ENCODE results near the gene RAB1A. TPM values are rescaled to one million over a fixed set of nuclear protein-coding genes. Genes with fewer than 3 reads are reported as not detected.

The RAB1A gene
- total RNA-seq, 4 donors from 2014 or later, result 72.6 to 101 (median 78.3) TPM

GRCh38 chr2:65112633-65113032, 17.3 kb downstream of the RAB1A start:
- H3K27ac ChIP-seq, result no peak overlapping the region
- 41 to 49% methylated on average over 3 of the region's 3 CpGs for WGBS, 2 donors
- TF ChIP-seq POLR2A (IDR thresholded peaks at IDR 0.05), result no peak
- TF ChIP-seq, protein P1, sequence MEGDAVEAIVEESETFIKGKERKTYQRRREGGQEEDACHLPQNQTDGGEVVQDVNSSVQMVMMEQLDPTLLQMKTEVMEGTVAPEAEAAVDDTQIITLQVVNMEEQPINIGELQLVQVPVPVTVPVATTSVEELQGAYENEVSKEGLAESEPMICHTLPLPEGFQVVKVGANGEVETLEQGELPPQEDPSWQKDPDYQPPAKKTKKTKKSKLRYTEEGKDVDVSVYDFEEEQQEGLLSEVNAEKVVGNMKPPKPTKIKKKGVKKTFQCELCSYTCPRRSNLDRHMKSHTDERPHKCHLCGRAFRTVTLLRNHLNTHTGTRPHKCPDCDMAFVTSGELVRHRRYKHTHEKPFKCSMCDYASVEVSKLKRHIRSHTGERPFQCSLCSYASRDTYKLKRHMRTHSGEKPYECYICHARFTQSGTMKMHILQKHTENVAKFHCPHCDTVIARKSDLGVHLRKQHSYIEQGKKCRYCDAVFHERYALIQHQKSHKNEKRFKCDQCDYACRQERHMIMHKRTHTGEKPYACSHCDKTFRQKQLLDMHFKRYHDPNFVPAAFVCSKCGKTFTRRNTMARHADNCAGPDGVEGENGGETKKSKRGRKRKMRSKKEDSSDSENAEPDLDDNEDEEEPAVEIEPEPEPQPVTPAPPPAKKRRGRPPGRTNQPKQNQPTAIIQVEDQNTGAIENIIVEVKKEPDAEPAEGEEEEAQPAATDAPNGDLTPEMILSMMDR (IDR thresholded peaks at IDR 0.05), result no peak

GRCh38 chr2:65108780-65109179, 21.1 kb downstream of the RAB1A start:
- no peak for TF ChIP-seq POLR2A (IDR thresholded peaks at IDR 0.05)
- TF ChIP-seq, protein P1 (IDR thresholded peaks at IDR 0.05), result no peak
- H3K27ac ChIP-seq, result no peak overlapping the region
- no peaks in the 10 kb centered on the region for H3K27me3 ChIP-seq
- peaks cover 0 to 37% (median 0%) of the 10 kb centered on the region in 3 donors for H3K36me3 ChIP-seq
- WGBS, 2 donors, result 82 to 83% methylated on average over 6 of the region's 6 CpGs
- no peak overlapping the region for H3K4me3 ChIP-seq
- H3K9me3 ChIP-seq, result no peaks in the 10 kb centered on the region
- intact Hi-C loops (cut with DNase I), result no loop called here
- peaks cover 0 to 17% (median 0%) of the 10 kb centered on the region in 3 donors for H3K4me1 ChIP-seq
- no peak for DNase-seq

More at GRCh38 chr2:65112633-65113032, 17.3 kb downstream of the RAB1A start:
- Histone ChIP-seq H3K27me3 (no peaks in the 10 kb centered on the region), H3K4me3 (no peak overlapping the region), H3K36me3 (peaks cover 0 to 20% (median 0%) of the 10 kb centered on the region in 3 donors), H3K9me3 (no peaks in the 10 kb centered on the region), H3K4me1 (peaks cover 0 to 43% (median 7%) of the 10 kb centered on the region in 3 donors)
- intact Hi-C loops (cut with DNase I), result no loop called here
- no peak for DNase-seq

DNA sequence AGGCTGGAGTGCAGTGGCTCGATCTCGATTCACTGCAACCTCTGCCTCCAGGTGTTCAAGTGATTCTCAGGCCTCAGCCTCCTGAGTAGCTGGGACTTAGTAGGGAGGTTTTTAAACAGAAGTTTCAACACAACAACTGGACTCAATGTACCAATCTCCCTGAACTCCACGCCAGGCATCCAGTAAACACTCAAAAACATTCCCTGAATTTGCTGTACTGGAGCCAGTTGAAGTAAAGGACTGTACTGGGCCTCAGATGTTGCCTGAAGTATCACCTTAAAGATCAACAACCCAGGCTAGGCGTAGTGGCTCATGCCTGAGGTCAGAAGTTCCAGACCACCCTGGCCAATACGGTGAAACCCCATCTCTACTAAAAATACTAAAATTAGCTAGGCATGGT, 22.4 kb downstream of the RAB1A start:
- Histone ChIP-seq H3K4me1 (peaks cover 0 to 5% (median 0%) of the 10 kb centered on the region in 3 donors), H3K4me3 (no peak overlapping the region), H3K36me3 (peaks cover 0 to 49% (median 5%) of the 10 kb centered on the region in 3 donors), H3K9me3 (no peaks in the 10 kb centered on the region), H3K27me3 (no peaks in the 10 kb centered on the region), H3K27ac (no peak overlapping the region)
- 93 to 94% methylated on average over 5 of the region's 5 CpGs for WGBS, 2 donors
- TF ChIP-seq POLR2A (IDR thresholded peaks at IDR 0.05), result no peak
- TF ChIP-seq, protein P1 (IDR thresholded peaks at IDR 0.05), result no peak
- DNase-seq, result no peak
- intact Hi-C loops (cut with DNase I), result no loop called here

GRCh38 chr2:65103013-65103715, 26.7 kb downstream of the RAB1A start:
- intact Hi-C loops (cut with DNase I), result no loop called here
- Histone ChIP-seq H3K9me3 (no peaks in the 10 kb centered on the region), H3K4me1 (no peaks in the 10 kb centered on the region), H3K4me3 (no peak overlapping the region), H3K27me3 (no peaks in the 10 kb centered on the region), H3K36me3 (peaks cover 0 to 74% (median 13%) of the 10 kb centered on the region in 3 donors), H3K27ac (no peak overlapping the region)
- no peak for DNase-seq
- WGBS, 2 donors, result 81 to 83% methylated on average over 6 of the region's 6 CpGs
- TF ChIP-seq POLR2A (IDR thresholded peaks at IDR 0.05), result no peak
- TF ChIP-seq, protein P1 (IDR thresholded peaks at IDR 0.05), result no peak

- Histone ChIP-seq H3K4me1 (peaks cover 0 to 4% (median 0%) of the 10 kb centered on the region in 3 donors), H3K4me3 (no peak overlapping the region), H3K36me3 (peaks cover 1 to 86% (median 13%) of the 10 kb centered on the region in 3 donors), H3K27me3 (no peaks in the 10 kb centered on the region), H3K9me3 (no peaks in the 10 kb centered on the region), H3K27ac (no peak overlapping the region)
- WGBS, 2 donors, result 86 to 93% methylated on average over 3 of the region's 3 CpGs
- TF ChIP-seq, protein P1 (IDR thresholded peaks at IDR 0.05), result no peak
- TF ChIP-seq POLR2A (IDR thresholded peaks at IDR 0.05), result no peak
- intact Hi-C loops (cut with DNase I), result no loop called here
- DNase-seq, result no peak
Observed at GRCh38 chr2:65101071-65101470, 28.8 kb downstream of the RAB1A start.

Data from esophagus squamous epithelium (tissue), 5 donors.